Activated T-cell treated with anti-CD3 and anti-CD28 coated beads, Interleukin-2, amount 50 U/mL, for 4 hours (primary cell): Measurements from ENCODE around the gene APBA1. TPM values are rescaled to one million over a fixed set of nuclear protein-coding genes. Genes with fewer than 3 reads are reported as not detected.

Experiments used
- ATAC-seq, 2 donors: fragments of 200-7000 bp; cut with Tn5 transposase; one replicate each; pipeline ENCODE4 v1.10.0; 2021
- DNase-seq: peaks from one replicate; pipeline ENCODE4 v3.0.0-alpha.2; 2020
- H3K27me3 Mint-ChIP-seq: one replicate; pipeline ENCODE4 v1.8.0; 2021; ENCODE audit warnings: low read depth, mixed read lengths
- H3K36me3 Mint-ChIP-seq: one replicate; pipeline ENCODE4 v1.8.0; 2022; ENCODE audit warnings: mixed read lengths; ENCODE audit not compliant: insufficient read depth
- H3K4me1 Mint-ChIP-seq: one replicate; pipeline ENCODE4 v1.8.0; 2021; ENCODE audit warnings: low read depth, mixed read lengths
- H3K4me3 Mint-ChIP-seq: one replicate; pipeline ENCODE4 v1.8.0; 2021; ENCODE audit warnings: mild to moderate bottlenecking, moderate library complexity, mixed read lengths
- H3K9me3 Mint-ChIP-seq: one replicate; pipeline ENCODE4 v1.8.0; 2021; ENCODE audit warnings: mixed read lengths
- total RNA-seq, 3 donors: library from RNA; stranded (reverse); gene quantifications; one replicate each; pipeline ENCODE4 v1.2.1, GENCODE V29; 2021

APBA1 gene
- total RNA-seq, 3 donors from 2014 or later: 0.05 to 0.11 (median 0.05) TPM

GRCh38 chr9:69584759-69585158 lies 87.4 kb downstream of the APBA1 start:
- Mint-ChIP-seq H3K4me1 (no peaks in the 10 kb centered on the region), H3K4me3 (no peak overlapping the region), H3K36me3 (no peaks in the 10 kb centered on the region), H3K27me3 (peaks cover 5% of the 10 kb centered on the region), H3K9me3 (no peaks in the 10 kb centered on the region)
- no peak for DNase-seq
- no peak for ATAC-seq

GRCh38 chr9:69583645-69584234 lies 88.4 kb downstream of the APBA1 start:
- ATAC-seq (no peak), DNase-seq (no peak)
- Mint-ChIP-seq H3K4me3 (no peak overlapping the region), H3K36me3 (no peaks in the 10 kb centered on the region), H3K9me3 (no peaks in the 10 kb centered on the region), H3K4me1 (no peaks in the 10 kb centered on the region), H3K27me3 (peaks cover 10% of the 10 kb centered on the region)

GRCh38 chr9:69582544-69583297 lies 89.5 kb downstream of the APBA1 start:
- Mint-ChIP-seq H3K27me3 (peaks cover 7% of the 10 kb centered on the region), H3K9me3 (no peaks in the 10 kb centered on the region), H3K4me1 (no peaks in the 10 kb centered on the region), H3K36me3 (no peaks in the 10 kb centered on the region), H3K4me3 (no peak overlapping the region)
- DNase-seq (no peak), ATAC-seq (no peak)

GRCh38 chr9:69582018-69582417 lies 90.2 kb downstream of the APBA1 start:
- peaks cover 7% of the 10 kb centered on the region for H3K27me3 Mint-ChIP-seq
- no peaks in the 10 kb centered on the region for H3K9me3 Mint-ChIP-seq
- H3K4me3 Mint-ChIP-seq: no peak overlapping the region
- DNase-seq (no peak), ATAC-seq (no peak)
- no peaks in the 10 kb centered on the region for H3K36me3 Mint-ChIP-seq
- no peaks in the 10 kb centered on the region for H3K4me1 Mint-ChIP-seq

- ATAC-seq (no peak), DNase-seq (no peak)
- Mint-ChIP-seq H3K4me3 (no peak overlapping the region), H3K27me3 (peaks cover 7% of the 10 kb centered on the region), H3K9me3 (no peaks in the 10 kb centered on the region), H3K4me1 (no peaks in the 10 kb centered on the region), H3K36me3 (no peaks in the 10 kb centered on the region)
These were observed 91.5 kb downstream of the APBA1 start for GRCh38 chr9:69580582-69581214.

- Mint-ChIP-seq H3K9me3 (no peaks in the 10 kb centered on the region), H3K4me1 (no peaks in the 10 kb centered on the region), H3K4me3 (no peak overlapping the region), H3K36me3 (no peaks in the 10 kb centered on the region), H3K27me3 (peaks cover 7% of the 10 kb centered on the region)
- no peak for ATAC-seq
- DNase-seq: no peak
These were observed 92.2 kb downstream of the APBA1 start for GRCh38 chr9:69579760-69580581.

- DNase-seq (no peak), ATAC-seq (no peak)
- Mint-ChIP-seq H3K36me3 (no peaks in the 10 kb centered on the region), H3K27me3 (peaks cover 7% of the 10 kb centered on the region), H3K4me1 (no peaks in the 10 kb centered on the region), H3K9me3 (no peaks in the 10 kb centered on the region), H3K4me3 (no peak overlapping the region)
These were observed 93.0 kb downstream of the APBA1 start for GRCh38 chr9:69579032-69579758.

GRCh38 chr9:69578026-69578425 lies 94.1 kb downstream of the APBA1 start:
- H3K36me3 Mint-ChIP-seq: no peaks in the 10 kb centered on the region
- ATAC-seq: no peak

GRCh38 chr9:69577123-69577522 lies 95.0 kb downstream of the APBA1 start:
- DNase-seq (no peak), ATAC-seq (no peak)
- Mint-ChIP-seq H3K9me3 (no peaks in the 10 kb centered on the region), H3K4me1 (no peaks in the 10 kb centered on the region), H3K36me3 (no peaks in the 10 kb centered on the region), H3K27me3 (peaks cover 10% of the 10 kb centered on the region), H3K4me3 (no peak overlapping the region)

More at GRCh38 chr9:69578026-69578425, 94.1 kb downstream of the APBA1 start:
- no peak overlapping the region for H3K4me3 Mint-ChIP-seq
- H3K27me3 Mint-ChIP-seq: peaks cover 7% of the 10 kb centered on the region
- H3K4me1 Mint-ChIP-seq: no peaks in the 10 kb centered on the region
- DNase-seq: no peak
- no peaks in the 10 kb centered on the region for H3K9me3 Mint-ChIP-seq

GRCh38 chr9:69574057-69574456 lies 98.1 kb downstream of the APBA1 start:
- H3K4me1 Mint-ChIP-seq: no peaks in the 10 kb centered on the region
- H3K4me3 Mint-ChIP-seq: no peak overlapping the region
- no peaks in the 10 kb centered on the region for H3K36me3 Mint-ChIP-seq
- no peak for DNase-seq
- no peaks in the 10 kb centered on the region for H3K9me3 Mint-ChIP-seq
- peaks cover 3% of the 10 kb centered on the region for H3K27me3 Mint-ChIP-seq
- ATAC-seq: no peak

- H3K36me3 Mint-ChIP-seq: no peaks in the 10 kb centered on the region
- H3K4me1 Mint-ChIP-seq: no peaks in the 10 kb centered on the region
- no peak overlapping the region for H3K4me3 Mint-ChIP-seq
- peaks cover 3% of the 10 kb centered on the region for H3K27me3 Mint-ChIP-seq
- ATAC-seq (no peak), DNase-seq (no peak)
- H3K9me3 Mint-ChIP-seq: no peaks in the 10 kb centered on the region
These were observed 98.5 kb downstream of the APBA1 start for GRCh38 chr9:69573651-69574050.

GRCh38 chr9:69572611-69573010 lies 99.6 kb downstream of the APBA1 start:
- DNase-seq (no peak), ATAC-seq (no peak)
- H3K4me1 Mint-ChIP-seq: no peaks in the 10 kb centered on the region
- H3K4me3 Mint-ChIP-seq: no peak overlapping the region
- no peaks in the 10 kb centered on the region for H3K9me3 Mint-ChIP-seq
- H3K27me3 Mint-ChIP-seq: peaks cover 3% of the 10 kb centered on the region
- no peaks in the 10 kb centered on the region for H3K36me3 Mint-ChIP-seq

GRCh38 chr9:69571032-69571431 lies 101.1 kb downstream of the APBA1 start:
- no peak for ATAC-seq
- Mint-ChIP-seq H3K4me3 (no peak overlapping the region), H3K9me3 (no peaks in the 10 kb centered on the region), H3K4me1 (no peaks in the 10 kb centered on the region), H3K36me3 (no peaks in the 10 kb centered on the region), H3K27me3 (peaks cover 3% of the 10 kb centered on the region)
- no peak for DNase-seq
